Endothelial cell of umbilical vein (primary cell): ENCODE measurements around the gene AHRR. TPM values are rescaled to one million over a fixed set of nuclear protein-coding genes. Genes with fewer than 3 reads are reported as not detected.

Experiments
- BruUV-seq: library from RNA; stranded (reverse); fragments of 400-500 nt; replicated peaks from 2 replicates; lab custom pipeline; 2021; lab: Mats Ljungman, UMichigan
- CTCF ChIA-PET: fragments of 300-600, 350-600 bp; sonication (Branson Sonifier 250); formaldehyde crosslinking; loops from one replicate; lab custom pipeline; 2021; ENCODE audit warnings: antibody characterized with exemption, inconsistent platforms; lab: Charles Lee
- POLR2A ChIA-PET: fragments of 300-600, 350-600 bp; sonication (Branson Sonifier 250); formaldehyde crosslinking; loops from one replicate; lab custom pipeline; 2021; ENCODE audit warnings: antibody characterized with exemption, inconsistent platforms; lab: Charles Lee
- DNase-seq: peaks from one replicate; pipeline ENCODE4 v3.0.0-alpha.2; 2011; ENCODE audit warnings: low read depth, low spot score
- FAIRE-seq: peaks from 2 replicates; lab custom pipeline; 2011; peaks lifted over from hg19 to GRCh38; lab: Jason Lieb, UNC
- H2AFZ ChIP-seq: 2 replicates; pipeline ENCODE4 v1.6.0; 2012; ENCODE audit warnings: low read depth, low read length, control low read depth, inconsistent platforms
- H3K27ac ChIP-seq: 2 replicates; pipeline ENCODE4 v1.5.1; 2011; ENCODE audit warnings: low read depth, mild to moderate bottlenecking, control low read depth, low read length, moderate library complexity; ENCODE audit not compliant: insufficient read depth
- H3K27me3 ChIP-seq, 2 experiments: 2 replicates each; pipeline versions ENCODE4 v1.6.0 to v1.6.1; 2011; ENCODE audit warnings: low read length in 2 of 2, mixed read lengths in 1 of 2; ENCODE audit not compliant: control insufficient read depth in 2 of 2, insufficient read depth in 2 of 2
- H3K36me3 ChIP-seq, 2 experiments: 2 replicates in 1 of 2; 3 replicates in 1 of 2; pipeline ENCODE4 v1.5.1; 2011; ENCODE audit warnings: low read length in 2 of 2, mild to moderate bottlenecking in 1 of 2, moderate library complexity in 1 of 2; ENCODE audit not compliant: control insufficient read depth in 2 of 2, insufficient read depth in 2 of 2; ENCODE audit errors: extremely low read depth in 1 of 2
- H3K4me1 ChIP-seq: 3 replicates; pipeline ENCODE4 v1.5.1; 2011; ENCODE audit warnings: mild to moderate bottlenecking, low read length; ENCODE audit not compliant: control insufficient read depth, insufficient read depth; ENCODE audit errors: extremely low read depth
- H3K4me2 ChIP-seq: 2 replicates; pipeline ENCODE4 v1.6.1; 2011; ENCODE audit warnings: low read length, control low read depth, mixed read lengths; ENCODE audit not compliant: insufficient read depth
- H3K4me3 ChIP-seq, 3 experiments: fragments of 200-600 bp in 1 of 3; sonication (generic), shearing (Covaris generic) in 1 of 3; replicated peaks in 1 of 3; 2 replicates each; pipeline ENCODE4 v1.5.1; 2011 to 2016; ENCODE audit warnings: control low read depth in 3 of 3, low read length in 3 of 3, mild to moderate bottlenecking in 2 of 3, inconsistent platforms in 1 of 3, low read depth in 1 of 3, moderate library complexity in 1 of 3; ENCODE audit not compliant: insufficient read depth in 1 of 3
- H3K79me2 ChIP-seq: 2 replicates; pipeline ENCODE4 v1.6.0; 2012; ENCODE audit warnings: low read length, inconsistent platforms; ENCODE audit not compliant: control insufficient read depth, insufficient read depth
- H3K9ac ChIP-seq: replicated peaks from 2 replicates; pipeline ENCODE3; 2011; ENCODE audit warnings: low read length, control low read depth; ENCODE audit not compliant: insufficient read depth; ENCODE audit errors: extremely low read depth
- H3K9me1 ChIP-seq: replicated peaks from 3 replicates; pipeline ENCODE4 v1.6.0; 2011; ENCODE audit warnings: mild to moderate bottlenecking, low read length; ENCODE audit not compliant: control insufficient read depth, insufficient read depth; ENCODE audit errors: extremely low read depth
- H3K9me3 ChIP-seq: replicated peaks from 2 replicates; pipeline ENCODE4 v1.5.1; 2012; ENCODE audit warnings: low read length, inconsistent platforms; ENCODE audit not compliant: control insufficient read depth, insufficient read depth
- H4K20me1 ChIP-seq: replicated peaks from 2 replicates; pipeline ENCODE3; 2011; ENCODE audit warnings: mild to moderate bottlenecking, low read length; ENCODE audit not compliant: control insufficient read depth, insufficient read depth; ENCODE audit errors: extremely low read depth
- CTCF ChIP-seq, 2 donors: IDR thresholded peaks; 1 replicate in 1 of 2; 2 replicates in 1 of 2; pipeline ENCODE4 v1.5.1; 2011; ENCODE audit warnings: low read length in 2 of 2, mild to moderate bottlenecking in 2 of 2, moderate library complexity in 2 of 2, control low read depth in 1 of 2, inconsistent platforms in 1 of 2, low read depth in 1 of 2; ENCODE audit not compliant: insufficient read depth in 1 of 2; ENCODE audit errors: extremely low read depth in 1 of 2
- EZH2 ChIP-seq: IDR thresholded peaks from 2 replicates; pipeline ENCODE4 v1.6.1; 2012; ENCODE audit warnings: borderline replicate concordance, low read depth, mild to moderate bottlenecking, moderate library complexity, low read length, inconsistent platforms; ENCODE audit not compliant: severe bottlenecking
- FOS ChIP-seq: IDR thresholded peaks from 2 replicates; pipeline ENCODE4 v1.6.1; 2011; ENCODE audit warnings: mild to moderate bottlenecking, low read length, moderate library complexity, borderline replicate concordance; ENCODE audit not compliant: insufficient read depth
- GATA2 ChIP-seq: IDR thresholded peaks from 2 replicates; pipeline ENCODE4 v1.7.0; 2011; ENCODE audit warnings: low read depth, mild to moderate bottlenecking, moderate library complexity, mixed read lengths, low read length; ENCODE audit not compliant: insufficient read length, insufficient read depth
- JUN ChIP-seq: IDR thresholded peaks from 2 replicates; pipeline ENCODE4 v1.6.1; 2011; ENCODE audit warnings: borderline replicate concordance, low read depth; ENCODE audit not compliant: insufficient read length, insufficient read depth
- MAX ChIP-seq: IDR thresholded peaks from 2 replicates; pipeline ENCODE4 v1.6.1; 2011; ENCODE audit not compliant: insufficient read depth, insufficient read length
- MYC ChIP-seq: IDR thresholded peaks from one replicate; pipeline ENCODE4 v1.6.1; 2011; ENCODE audit warnings: mild to moderate bottlenecking, low read depth, low read length
- POLR2A ChIP-seq: IDR thresholded peaks from 2 replicates; pipeline ENCODE4 v1.6.1; 2012; ENCODE audit warnings: low read depth, mild to moderate bottlenecking, control low read depth, low read length
- POLR2AphosphoS5 ChIP-seq: IDR thresholded peaks from 2 replicates; pipeline ENCODE4 v1.6.1; 2012; ENCODE audit warnings: low read depth, mild to moderate bottlenecking, control low read depth, low read length, moderate library complexity; ENCODE audit not compliant: insufficient read depth
- dilution Hi-C: fragments of 300-500 bp; cut with MboI; formaldehyde crosslinking; loops from one replicate; pipeline ENCODE4 v1.15.0; 2019; ENCODE audit warnings: low sequenced_read_pairs; ENCODE audit not compliant: extremely low pct_ligation_motif_present
- intact Hi-C: fragments of 100-400 bp; cut with micrococcal nuclease; formaldehyde crosslinking; loops from one replicate; pipeline ENCODE4 v1.10.0; 2022
- polyA plus RNA-seq, 4 experiments: library from polyadenylated mRNA; depleted of rRNA in 3 of 4; stranded (reverse) in 3 of 4; unstranded in 1 of 4; fragments of >200 nt; gene quantifications; 2 replicates each; pipeline versions ENCODE4 v1.2.1 to v1.2.3, GENCODE V29; 2011 to 2012; ENCODE audit warnings: missing spikeins in 1 of 4
- total RNA-seq: library from RNA; stranded (reverse); gene quantifications from 2 replicates; pipeline ENCODE4 v1.2.3, GENCODE V29; 2021

Gene AHRR
- total and polyA plus RNA-seq, 2 donors (not counting 3 experiments of a cell fraction or from before 2014, with no cell fraction given): 3.1 to 7.3 TPM

- dilution Hi-C loops (no loop called here), intact Hi-C loops (no loop called here)
- ChIA-PET POLR2A (no interaction called here), CTCF (interaction anchor here (0.8 to 1.2 kb wide), 3 partner anchors 7 to 95 kb away, joined by 3 to 4 read pairs (median 3); no protein-coding TSS in a partner anchor)
- Histone ChIP-seq H4K20me1 (no peaks in the 10 kb centered on the region), H2AFZ (no peak overlapping the region), H3K9ac (no peak overlapping the region), H3K4me2 (no peak overlapping the region), H3K9me1 (no peaks in the 10 kb centered on the region), H3K27me3 (no peaks in the 10 kb centered on the region), H3K9me3 (no peaks in the 10 kb centered on the region), H3K4me3 (no peak overlapping the region), H3K79me2 (no peaks in the 10 kb centered on the region), H3K4me1 (peaks cover 6% of the 10 kb centered on the region), H3K36me3 (no peaks in the 10 kb centered on the region), H3K27ac (no peak overlapping the region)
- no TSS peak for BruUV-seq
- DNase-seq: no peak
- no peak for TF ChIP-seq FOS
- no peak for TF ChIP-seq POLR2A
- TF ChIP-seq MYC: no peak
- no peak for TF ChIP-seq POLR2AphosphoS5
- no peak for TF ChIP-seq EZH2
- no peak for TF ChIP-seq MAX
- no peak for TF ChIP-seq CTCF (IDR thresholded peaks at IDR 0.05; ENCODE audit: extremely low read depth in 1 of 2, insufficient read depth in 1 of 2, low read depth in 1 of 2, low read length in 2 of 2)
- no peak for TF ChIP-seq JUN
- TF ChIP-seq GATA2: no peak
- no peak for FAIRE-seq
Observed at GRCh38 chr5:415928-416635, 94.6 kb downstream of the AHRR start.
